ENCODE measurements around the gene ZNF609. TPM values are rescaled to one million over a fixed set of nuclear protein-coding genes. Genes with fewer than 3 reads are reported as not detected.

ZNF609 gene
- total and polyA plus RNA-seq, 8 donors: 4.2 to 25.2 (median 13.1) TPM

- no peaks in the 10 kb centered on the region for H3K36me3 ChIP-seq
- no peaks in the 10 kb centered on the region for H3K27me3 ChIP-seq
- intact Hi-C loops (cut with DNase I): loop anchor here in 1 of 3 donors (10.0 kb wide), 1 partner anchor 226 kb away; no protein-coding TSS in a partner anchor
- DNase-seq (no peak), FAIRE-seq (no peak), ATAC-seq (no peak)
- H3K4me3 ChIP-seq: no peak overlapping the region
- H3K27ac ChIP-seq: no peak overlapping the region
- TF ChIP-seq CTCF (IDR thresholded peaks at IDR 0.05): no peak
- H3K4me1 ChIP-seq: peaks cover 0 to 15% (median 12%) of the 10 kb centered on the region in 3 donors
- 72 to 83% methylated on average over 1 of the region's 1 CpG for WGBS, 2 donors
- no peaks in the 10 kb centered on the region for H3K9me3 ChIP-seq
These were observed 190.2 kb downstream of the ZNF609 start for GRCh38 chr15:64650552-64650951.

- peak; percentile 56 to 82 (median 80) for ATAC-seq
- no peak overlapping the region for H3K4me3 ChIP-seq
- WGBS, 2 donors: 33 to 36% methylated on average over 4 of the region's 4 CpGs
- intact Hi-C loops (cut with DNase I): loop anchor here in 1 of 3 donors (10.0 kb wide), 1 partner anchor 227 kb away; no protein-coding TSS in a partner anchor
- H3K9me3 ChIP-seq: no peaks in the 10 kb centered on the region
- H3K27ac ChIP-seq: peak overlapping the region in 2 of 4 donors; percentile 22 to 47
- no peak for TF ChIP-seq CTCF (IDR thresholded peaks at IDR 0.05)
- DNase-seq: no peak
- H3K4me1 ChIP-seq: peaks cover 0 to 15% (median 12%) of the 10 kb centered on the region in 3 donors
- H3K36me3 ChIP-seq: no peaks in the 10 kb centered on the region
- H3K27me3 ChIP-seq: no peaks in the 10 kb centered on the region
- no peak for FAIRE-seq
These were observed 191.3 kb downstream of the ZNF609 start for GRCh38 chr15:64651601-64652191.

GRCh38 chr15:64653757-64654156 is 193.4 kb downstream of the ZNF609 start:
- Histone ChIP-seq H3K27me3 (no peaks in the 10 kb centered on the region), H3K9me3 (no peaks in the 10 kb centered on the region), H3K36me3 (no peaks in the 10 kb centered on the region), H3K27ac (no peak overlapping the region), H3K4me3 (no peak overlapping the region), H3K4me1 (peaks cover 0 to 15% (median 12%) of the 10 kb centered on the region in 3 donors)
- DNase-seq (no peak), FAIRE-seq (no peak), ATAC-seq (peak in 3 of 4 donors; percentile 35 to 51 (median 48))
- TF ChIP-seq CTCF (IDR thresholded peaks at IDR 0.05): peak in 2 of 4 donors; percentile 14 to 22
- intact Hi-C loops (cut with DNase I): loop anchor here in 1 of 3 donors (10.0 kb wide), 1 partner anchor 229 kb away; no protein-coding TSS in a partner anchor
- WGBS, 2 donors: 50 to 53% methylated on average over 3 of the region's 3 CpGs

- intact Hi-C loops (cut with DNase I): loop anchor here in 1 of 3 donors (10.0 kb wide), 1 partner anchor 232 kb away; no protein-coding TSS in a partner anchor
- no peak overlapping the region for H3K4me3 ChIP-seq
- H3K9me3 ChIP-seq: no peaks in the 10 kb centered on the region
- ATAC-seq: no peak
- H3K27ac ChIP-seq: no peak overlapping the region
- H3K4me1 ChIP-seq: peaks cover 0 to 8% (median 6%) of the 10 kb centered on the region in 3 donors
- H3K36me3 ChIP-seq: no peaks in the 10 kb centered on the region
- no peaks in the 10 kb centered on the region for H3K27me3 ChIP-seq
- WGBS, 2 donors: 85 to 91% methylated on average over 2 of the region's 2 CpGs
- TF ChIP-seq CTCF (IDR thresholded peaks at IDR 0.05): no peak
- no peak for FAIRE-seq
- no peak for DNase-seq
These were observed 196.1 kb downstream of the ZNF609 start for GRCh38 chr15:64656508-64656907.

GRCh38 chr15:64665179-64665578 is 204.8 kb downstream of the ZNF609 start:
- Histone ChIP-seq H3K36me3 (no peaks in the 10 kb centered on the region), H3K27me3 (no peaks in the 10 kb centered on the region), H3K4me1 (no peaks in the 10 kb centered on the region), H3K9me3 (no peaks in the 10 kb centered on the region), H3K27ac (peak overlapping the region in 1 of 4 donors; percentile 4), H3K4me3 (no peak overlapping the region)
- FAIRE-seq (no peak), ATAC-seq (peak in 3 of 4 donors; percentile 41 to 62 (median 44)), DNase-seq (no peak)
- intact Hi-C loops (cut with DNase I): no loop called here
- no peak for TF ChIP-seq CTCF (IDR thresholded peaks at IDR 0.05)
- 58 to 74% methylated on average over 1 of the region's 1 CpG for WGBS, 2 donors

Data from pancreas (tissue), 10 donors.